ENCODE results near the gene PARD6B.

PARD6B gene

DNA sequence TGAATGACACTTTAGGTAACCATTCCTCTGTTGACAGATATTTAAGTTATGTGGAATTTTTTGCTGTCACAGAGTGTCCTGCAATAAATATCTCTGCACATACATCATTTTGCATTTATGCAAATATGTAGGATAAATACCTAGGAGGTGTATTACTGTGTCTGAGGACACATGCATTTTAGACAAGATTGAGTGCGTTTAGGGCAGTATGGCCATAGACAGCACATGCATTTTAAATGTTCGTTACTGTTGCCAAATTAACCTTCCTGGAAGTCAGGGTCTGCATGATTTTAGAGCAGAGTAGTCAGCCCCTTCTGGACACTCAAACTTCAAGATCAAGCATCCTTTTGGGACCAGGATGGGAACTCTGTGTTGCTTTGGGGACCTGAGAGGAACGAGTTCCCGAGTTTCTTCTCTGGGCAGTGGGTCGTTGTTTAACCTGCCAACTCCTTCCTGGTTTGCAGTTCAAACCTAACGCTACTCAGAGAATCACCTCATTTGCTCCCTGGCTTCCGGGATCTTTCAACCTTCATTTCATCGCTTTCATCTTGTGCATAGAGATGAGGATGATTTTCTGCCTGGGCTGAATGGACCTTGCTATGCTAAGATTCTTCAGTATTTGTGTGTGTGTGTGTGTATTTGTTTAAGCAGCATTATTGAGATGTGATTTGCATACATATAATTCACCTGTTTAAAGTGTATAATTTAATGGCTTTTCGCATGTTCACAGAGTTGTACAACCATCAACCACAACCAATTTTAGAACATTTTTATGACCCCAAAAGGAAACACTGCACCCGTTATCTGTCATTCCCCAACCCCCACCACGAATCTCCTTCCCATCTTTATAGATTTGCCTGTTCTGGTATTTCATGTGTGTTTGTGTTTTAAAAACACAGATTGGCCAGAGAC is 73.3 kb downstream of the PARD6B start:
- Mint-ChIP-seq H3K27me3 (ENCODE audit: low read depth, poor library complexity) (peaks cover 7% of the 10 kb centered on the region), H3K9me3 (peaks cover 8% of the 10 kb centered on the region), H3K4me1 (peaks cover 5% of the 10 kb centered on the region), H3K4me3 (no peak overlapping the region), H3K36me3 (ENCODE audit: low read depth) (no peaks in the 10 kb centered on the region), H3K27ac (no peak overlapping the region)
- DNase-seq: no peak
- TF ChIP-seq, protein P1, sequence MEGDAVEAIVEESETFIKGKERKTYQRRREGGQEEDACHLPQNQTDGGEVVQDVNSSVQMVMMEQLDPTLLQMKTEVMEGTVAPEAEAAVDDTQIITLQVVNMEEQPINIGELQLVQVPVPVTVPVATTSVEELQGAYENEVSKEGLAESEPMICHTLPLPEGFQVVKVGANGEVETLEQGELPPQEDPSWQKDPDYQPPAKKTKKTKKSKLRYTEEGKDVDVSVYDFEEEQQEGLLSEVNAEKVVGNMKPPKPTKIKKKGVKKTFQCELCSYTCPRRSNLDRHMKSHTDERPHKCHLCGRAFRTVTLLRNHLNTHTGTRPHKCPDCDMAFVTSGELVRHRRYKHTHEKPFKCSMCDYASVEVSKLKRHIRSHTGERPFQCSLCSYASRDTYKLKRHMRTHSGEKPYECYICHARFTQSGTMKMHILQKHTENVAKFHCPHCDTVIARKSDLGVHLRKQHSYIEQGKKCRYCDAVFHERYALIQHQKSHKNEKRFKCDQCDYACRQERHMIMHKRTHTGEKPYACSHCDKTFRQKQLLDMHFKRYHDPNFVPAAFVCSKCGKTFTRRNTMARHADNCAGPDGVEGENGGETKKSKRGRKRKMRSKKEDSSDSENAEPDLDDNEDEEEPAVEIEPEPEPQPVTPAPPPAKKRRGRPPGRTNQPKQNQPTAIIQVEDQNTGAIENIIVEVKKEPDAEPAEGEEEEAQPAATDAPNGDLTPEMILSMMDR (IDR thresholded peaks at IDR 0.05): no peak

DNA sequence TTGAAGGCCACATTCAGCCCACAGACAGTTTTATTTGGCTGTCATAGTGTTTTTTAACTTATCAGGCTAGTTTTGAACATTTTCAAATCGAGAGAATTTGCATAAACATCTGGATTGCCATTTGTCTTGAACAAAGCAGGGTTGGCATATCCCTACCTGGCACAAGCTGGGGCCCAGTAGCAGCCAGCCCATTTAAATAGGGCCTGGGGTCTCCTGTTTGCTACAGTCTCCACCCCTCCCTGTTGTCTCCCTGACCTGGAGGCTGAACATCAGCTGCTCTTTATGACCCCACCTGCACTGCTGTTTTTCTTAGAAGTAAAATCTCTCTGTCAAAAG is 73.9 kb downstream of the PARD6B start:
- peaks cover 12% of the 10 kb centered on the region for H3K9me3 Mint-ChIP-seq

DNA sequence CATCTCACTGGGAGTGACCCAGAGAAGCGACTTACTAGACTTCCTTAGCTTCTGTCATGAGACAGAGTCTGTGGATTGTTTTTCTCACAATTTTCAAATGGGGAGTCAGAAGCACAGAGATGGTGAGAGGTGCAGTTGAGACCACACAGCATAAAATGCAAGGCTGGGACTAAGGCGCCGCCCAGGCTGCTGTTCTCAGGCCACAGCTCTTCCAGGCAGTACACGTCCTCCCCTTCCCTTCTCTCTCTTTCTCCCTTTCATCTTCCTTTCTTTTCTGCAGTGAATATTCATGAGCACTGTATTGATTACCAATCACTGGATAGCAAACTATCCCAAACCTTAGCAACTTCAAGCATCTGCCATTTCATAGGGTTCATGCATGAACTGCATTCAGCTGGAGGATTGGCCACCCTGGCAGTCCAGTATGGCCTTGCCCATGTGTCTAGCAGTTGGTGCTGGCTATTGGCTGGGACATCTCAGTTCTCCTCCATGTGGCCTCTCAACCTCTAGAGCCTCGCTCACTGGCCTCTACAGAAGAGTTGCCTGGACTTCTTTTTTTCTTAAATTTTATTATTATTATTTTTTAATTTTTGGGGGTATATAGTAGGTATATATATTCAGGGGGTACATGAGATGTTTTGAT is 74.9 kb downstream of the PARD6B start:
- TF ChIP-seq, protein P1 (IDR thresholded peaks at IDR 0.05): no peak
- Mint-ChIP-seq H3K36me3 (ENCODE audit: low read depth) (no peaks in the 10 kb centered on the region), H3K4me3 (no peak overlapping the region), H3K4me1 (no peaks in the 10 kb centered on the region), H3K9me3 (peaks cover 12% of the 10 kb centered on the region), H3K27me3 (ENCODE audit: low read depth, poor library complexity) (peaks cover 9% of the 10 kb centered on the region), H3K27ac (no peak overlapping the region)
- DNase-seq: no peak

More for the DNA sequence above, 73.9 kb downstream of the PARD6B start:
- no peak for DNase-seq
- no peak overlapping the region for H3K4me3 Mint-ChIP-seq
- no peaks in the 10 kb centered on the region for H3K4me1 Mint-ChIP-seq
- H3K27me3 Mint-ChIP-seq (ENCODE audit: low read depth, poor library complexity): peaks cover 9% of the 10 kb centered on the region
- TF ChIP-seq, protein P1 (IDR thresholded peaks at IDR 0.05): no peak
- H3K36me3 Mint-ChIP-seq (ENCODE audit: low read depth): no peaks in the 10 kb centered on the region
- no peak overlapping the region for H3K27ac Mint-ChIP-seq
